Osteocyte (in vitro differentiated cells): ENCODE data around the gene FN3K. TPM values are rescaled to one million over a fixed set of nuclear protein-coding genes. Genes with fewer than 3 reads are reported as not detected.
A peak's percentile ranks its signal among the peaks of the same experiment; 100 is the strongest.

Experiments used
- DNase-seq: peaks from one replicate; pipeline ENCODE4 v3.0.0; 2021; ENCODE audit warnings: mixed read lengths; ENCODE audit not compliant: unreplicated experiment; ENCODE audit errors: extremely low spot score
- H3K27ac Mint-ChIP-seq: one replicate; pipeline ENCODE4 v1.8.0; 2021; ENCODE audit warnings: mild to moderate bottlenecking, mixed read lengths; ENCODE audit not compliant: unreplicated experiment
- H3K27me3 Mint-ChIP-seq: one replicate; pipeline ENCODE4 v1.8.0; 2021; ENCODE audit warnings: mixed read lengths; ENCODE audit not compliant: unreplicated experiment
- H3K36me3 Mint-ChIP-seq: one replicate; pipeline ENCODE4 v1.8.0; 2021; ENCODE audit warnings: mixed read lengths; ENCODE audit not compliant: unreplicated experiment
- H3K4me1 Mint-ChIP-seq: one replicate; pipeline ENCODE4 v1.8.0; 2021; ENCODE audit warnings: mixed read lengths; ENCODE audit not compliant: unreplicated experiment
- H3K4me3 Mint-ChIP-seq: one replicate; pipeline ENCODE4 v1.8.0; 2021; ENCODE audit warnings: mild to moderate bottlenecking, moderate library complexity, mixed read lengths; ENCODE audit not compliant: unreplicated experiment
- H3K9me3 Mint-ChIP-seq: one replicate; pipeline ENCODE4 v1.8.0; 2021; ENCODE audit warnings: mixed read lengths; ENCODE audit not compliant: unreplicated experiment
- total RNA-seq: library from RNA; stranded (reverse); gene quantifications from 2 replicates; pipeline ENCODE4 v1.2.1, GENCODE V29; 2021
- TF ChIP-seq, protein P1 (sequence below): fragments of 200-600 bp; sonication (generic); IDR thresholded peaks from 2 replicates; pipeline ENCODE4 v1.5.0; 2021; ENCODE audit warnings: antibody characterized with exemption, mild to moderate bottlenecking, moderate library complexity

The FN3K gene
- total RNA-seq, 1 donor from 2014 or later: 25.2 TPM

DNA sequence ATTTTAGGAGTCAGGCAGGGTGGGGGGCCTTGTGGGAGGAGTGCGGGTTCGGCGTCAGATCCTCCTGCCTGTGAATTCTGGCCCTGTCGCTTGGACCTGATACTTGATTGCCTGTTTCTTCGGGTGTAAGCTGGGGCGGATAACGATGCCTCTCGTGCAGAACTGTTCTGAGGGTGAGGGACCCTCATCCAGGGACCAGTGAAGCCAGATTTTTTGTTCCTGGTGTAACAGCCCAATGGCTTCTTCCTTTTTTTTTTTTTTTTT, 17.7 kb downstream of the FN3K start:
- Mint-ChIP-seq H3K27ac (no peak overlapping the region), H3K36me3 (peaks cover 3% of the 10 kb centered on the region), H3K4me1 (peaks cover 35% of the 10 kb centered on the region), H3K9me3 (no peaks in the 10 kb centered on the region), H3K27me3 (no peaks in the 10 kb centered on the region), H3K4me3 (peak overlapping the region; percentile 89)
- no peak for DNase-seq
- TF ChIP-seq, protein P1, sequence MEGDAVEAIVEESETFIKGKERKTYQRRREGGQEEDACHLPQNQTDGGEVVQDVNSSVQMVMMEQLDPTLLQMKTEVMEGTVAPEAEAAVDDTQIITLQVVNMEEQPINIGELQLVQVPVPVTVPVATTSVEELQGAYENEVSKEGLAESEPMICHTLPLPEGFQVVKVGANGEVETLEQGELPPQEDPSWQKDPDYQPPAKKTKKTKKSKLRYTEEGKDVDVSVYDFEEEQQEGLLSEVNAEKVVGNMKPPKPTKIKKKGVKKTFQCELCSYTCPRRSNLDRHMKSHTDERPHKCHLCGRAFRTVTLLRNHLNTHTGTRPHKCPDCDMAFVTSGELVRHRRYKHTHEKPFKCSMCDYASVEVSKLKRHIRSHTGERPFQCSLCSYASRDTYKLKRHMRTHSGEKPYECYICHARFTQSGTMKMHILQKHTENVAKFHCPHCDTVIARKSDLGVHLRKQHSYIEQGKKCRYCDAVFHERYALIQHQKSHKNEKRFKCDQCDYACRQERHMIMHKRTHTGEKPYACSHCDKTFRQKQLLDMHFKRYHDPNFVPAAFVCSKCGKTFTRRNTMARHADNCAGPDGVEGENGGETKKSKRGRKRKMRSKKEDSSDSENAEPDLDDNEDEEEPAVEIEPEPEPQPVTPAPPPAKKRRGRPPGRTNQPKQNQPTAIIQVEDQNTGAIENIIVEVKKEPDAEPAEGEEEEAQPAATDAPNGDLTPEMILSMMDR: no peak

GRCh38 chr17:82754297-82755208, 19.1 kb downstream of the FN3K start:
- Mint-ChIP-seq H3K36me3 (no peaks in the 10 kb centered on the region), H3K27me3 (no peaks in the 10 kb centered on the region), H3K4me1 (peaks cover 35% of the 10 kb centered on the region), H3K9me3 (no peaks in the 10 kb centered on the region), H3K27ac (peak overlapping the region; percentile 12), H3K4me3 (peak overlapping the region; percentile 22)
- no peak for DNase-seq
- TF ChIP-seq, protein P1: no peak

GRCh38 chr17:82756166-82756565, 20.8 kb downstream of the FN3K start:
- no peak for DNase-seq
- H3K4me3 Mint-ChIP-seq: no peak overlapping the region

GRCh38 chr17:82765371-82765770, 30.0 kb downstream of the FN3K start:
- no peaks in the 10 kb centered on the region for H3K27me3 Mint-ChIP-seq
- TF ChIP-seq, protein P1: no peak
- H3K9me3 Mint-ChIP-seq: no peaks in the 10 kb centered on the region

More at GRCh38 chr17:82756166-82756565, 20.8 kb downstream of the FN3K start:
- TF ChIP-seq, protein P1: no peak
- peak overlapping the region; percentile 27 for H3K27ac Mint-ChIP-seq
- peaks cover 5% of the 10 kb centered on the region for H3K36me3 Mint-ChIP-seq
- H3K27me3 Mint-ChIP-seq: no peaks in the 10 kb centered on the region
- H3K9me3 Mint-ChIP-seq: no peaks in the 10 kb centered on the region
- H3K4me1 Mint-ChIP-seq: peaks cover 35% of the 10 kb centered on the region

DNA sequence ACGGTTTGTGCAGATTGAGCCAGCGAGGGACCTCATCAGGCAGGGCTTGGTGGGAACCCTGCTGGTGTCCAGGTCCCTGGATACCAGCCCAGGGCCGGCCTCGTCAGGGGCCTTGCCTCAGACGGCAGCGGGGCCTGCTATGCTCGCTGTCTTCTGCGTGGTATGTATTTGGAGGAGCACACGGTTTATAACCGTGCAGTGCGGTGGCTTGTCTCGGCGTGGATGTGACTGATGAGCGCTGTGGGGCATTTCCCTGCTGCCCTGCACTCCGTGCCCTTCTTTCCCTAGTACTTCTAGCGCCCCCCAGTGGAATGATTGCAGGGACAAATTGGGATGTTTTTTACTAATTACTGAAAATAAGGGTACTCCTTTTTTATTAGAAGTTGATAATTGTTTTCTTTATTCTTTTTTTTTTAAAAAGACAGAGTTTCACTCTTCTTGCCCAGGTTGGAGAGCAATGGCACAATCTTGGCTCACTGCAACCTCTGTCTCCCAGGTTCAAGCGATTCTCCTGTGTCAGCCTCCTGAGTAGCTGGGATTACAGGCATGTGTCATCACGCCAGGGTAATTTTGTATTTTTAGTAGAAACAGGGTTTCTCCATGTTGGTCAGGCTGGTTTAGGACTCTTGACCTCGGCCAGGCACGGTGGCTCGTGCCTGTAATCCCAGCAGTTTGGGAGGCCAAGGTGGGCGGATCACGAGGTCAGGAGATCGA, 31.8 kb downstream of the FN3K start:
- Mint-ChIP-seq H3K27me3 (no peaks in the 10 kb centered on the region), H3K4me3 (no peak overlapping the region), H3K4me1 (no peaks in the 10 kb centered on the region), H3K9me3 (no peaks in the 10 kb centered on the region), H3K27ac (no peak overlapping the region), H3K36me3 (peaks cover 22% of the 10 kb centered on the region)
- TF ChIP-seq, protein P1: peak; percentile 62
- no peak for DNase-seq

More at GRCh38 chr17:82765371-82765770, 30.0 kb downstream of the FN3K start:
- Mint-ChIP-seq H3K36me3 (peaks cover 26% of the 10 kb centered on the region), H3K4me1 (no peaks in the 10 kb centered on the region), H3K4me3 (no peak overlapping the region), H3K27ac (no peak overlapping the region)
- no peak for DNase-seq
